DMS153 treated with DMSO at 0.1 percent for 48 hours (cell line): ENCODE results near the gene KCNT2.
"Not testable (repeated sequence)": the region's sequence is repeated elsewhere in the genome, so short reads cannot be mapped to it uniquely, and the experiment has no call there.

Experiments used
- DNase-seq: peaks from one replicate; lab custom pipeline; 2025; ENCODE audit not compliant: unreplicated experiment; lab: John Stamatoyannopoulos, UW

The KCNT2 gene

GRCh38 chr1:196517193-196517592 lies 91.0 kb downstream of the KCNT2 start:
- DNase-seq, result no peak

- DNase-seq, result no peak
Observed at GRCh38 chr1:196516373-196516772, 91.9 kb downstream of the KCNT2 start.

GRCh38 chr1:196515904-196516303 lies 92.3 kb downstream of the KCNT2 start:
- DNase-seq, result no peak

- DNase-seq, result no peak
Observed at GRCh38 chr1:196513821-196514220, 94.4 kb downstream of the KCNT2 start.

GRCh38 chr1:196510451-196510850 lies 97.8 kb downstream of the KCNT2 start:
- DNase-seq, result no peak

GRCh38 chr1:196504224-196504623 lies 104.0 kb downstream of the KCNT2 start:
- DNase-seq, result not testable (repeated sequence)

GRCh38 chr1:196502437-196502836 lies 105.8 kb downstream of the KCNT2 start:
- DNase-seq, result no peak

GRCh38 chr1:196501760-196502428 lies 106.3 kb downstream of the KCNT2 start:
- no peak for DNase-seq

- no peak for DNase-seq
Observed at GRCh38 chr1:196497817-196498216, 110.4 kb downstream of the KCNT2 start.

- DNase-seq, result no peak
Observed at GRCh38 chr1:196494766-196495165, 113.5 kb downstream of the KCNT2 start.

- DNase-seq, result no peak
Observed at GRCh38 chr1:196493881-196494280, 114.4 kb downstream of the KCNT2 start.

- no peak for DNase-seq
Observed at GRCh38 chr1:196488579-196488978, 119.7 kb downstream of the KCNT2 start.

- DNase-seq, result no peak
Observed at GRCh38 chr1:196486346-196486745, 121.9 kb downstream of the KCNT2 start.

- DNase-seq, result no peak
Observed at GRCh38 chr1:196481616-196482015, 126.6 kb downstream of the KCNT2 start.

- no peak for DNase-seq
Observed at GRCh38 chr1:196477262-196477661, 131.0 kb downstream of the KCNT2 start.

- no peak for DNase-seq
Observed at GRCh38 chr1:196467230-196467925, 140.9 kb downstream of the KCNT2 start.

GRCh38 chr1:196466654-196467053 lies 141.6 kb downstream of the KCNT2 start:
- no peak for DNase-seq

- DNase-seq, result no peak
Observed at GRCh38 chr1:196466166-196466565, 142.1 kb downstream of the KCNT2 start.

GRCh38 chr1:196464480-196464941 lies 143.7 kb downstream of the KCNT2 start:
- DNase-seq, result no peak

- no peak for DNase-seq
Observed at GRCh38 chr1:196462086-196462485, 146.2 kb downstream of the KCNT2 start.

- no peak for DNase-seq
Observed at GRCh38 chr1:196461521-196461920, 146.7 kb downstream of the KCNT2 start.

- DNase-seq, result no peak
Observed at GRCh38 chr1:196459383-196459782, 148.9 kb downstream of the KCNT2 start.

GRCh38 chr1:196454792-196455191 lies 153.4 kb downstream of the KCNT2 start:
- no peak for DNase-seq
